ENCODE results near the gene OTP. TPM values are rescaled to one million over a fixed set of nuclear protein-coding genes. Genes with fewer than 3 reads are reported as not detected.
"Not testable (repeated sequence)": the region's sequence is repeated elsewhere in the genome, so short reads cannot be mapped to it uniquely, and the experiment has no call there.

Gene OTP
- polyA plus RNA-seq, 2 of the 4 experiments (the other 2 are of a cell fraction): 0.01 to 0.03 TPM

DNA sequence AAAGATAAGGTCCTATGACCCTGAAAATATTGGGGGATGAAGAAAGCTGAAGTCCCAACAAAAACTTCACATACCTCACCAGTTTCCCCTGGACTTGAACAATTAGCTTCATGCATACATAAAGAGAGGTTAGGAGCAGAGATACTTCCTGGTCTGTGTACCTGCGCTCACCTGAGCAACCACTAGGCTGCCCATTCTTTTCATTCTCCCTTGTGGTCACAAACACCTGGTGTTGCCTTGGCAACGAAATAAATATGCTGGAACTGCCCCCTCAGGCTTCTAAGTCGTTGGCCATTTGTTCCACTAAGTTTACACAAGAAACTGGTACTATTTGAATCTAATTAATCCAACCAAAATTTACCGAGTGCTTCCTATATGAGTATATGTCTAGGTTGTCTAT is 18.1 kb downstream of the OTP start:
- ChIA-PET CTCF (no interaction called here), POLR2A (interaction anchor here (0.7 kb wide), 1 partner anchor 10 kb away, joined by 3 read pairs; no protein-coding TSS in a partner anchor)

DNA sequence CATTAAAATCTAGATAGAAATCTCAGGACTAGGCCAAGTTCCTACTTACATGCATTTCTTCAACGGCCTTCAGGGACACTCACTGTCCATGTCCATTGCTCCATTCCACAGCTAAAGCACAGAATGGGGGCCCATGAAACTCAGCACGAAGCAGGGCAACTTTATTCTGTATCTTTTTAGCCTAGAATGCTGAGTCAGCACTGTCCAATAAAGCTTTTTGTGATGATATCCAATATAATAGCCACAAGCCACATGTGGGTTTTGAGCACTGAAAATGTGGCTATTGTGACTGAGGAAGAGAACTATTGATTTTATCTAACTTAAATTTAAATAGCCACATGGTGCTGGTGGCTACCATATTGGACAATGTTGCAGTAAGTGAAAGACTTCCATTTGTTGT is 21.6 kb downstream of the OTP start:
- ChIA-PET POLR2A (no interaction called here), CTCF (interaction anchor here (2.0 to 3.2 kb wide), 2 partner anchors 10 to 14 kb away, joined by 9 read pairs; no protein-coding TSS in a partner anchor)
- Histone ChIP-seq H3K4me3 (no peak overlapping the region), H3K4me2 (no peak overlapping the region), H3K27ac (no peak overlapping the region), H3K4me1 (no peaks in the 10 kb centered on the region), H3K9me3 (no peaks in the 10 kb centered on the region)
- ATAC-seq: no peak
- FAIRE-seq: no peak
- no peak for DNase-seq (ENCODE audit: low read depth in 1 of 2, low spot score in 1 of 2)
- 3% methylated on average over 2 of the region's 2 CpGs for WGBS (ENCODE audit: missing lambda C conversion rate)
- TF ChIP-seq MAFK (IDR thresholded peaks at IDR 0.05; ENCODE audit: partially characterized antibody): peak; percentile 98
- TF ChIP-seq JUNB (IDR thresholded peaks at IDR 0.05): no peak
- TF ChIP-seq, protein P1, sequence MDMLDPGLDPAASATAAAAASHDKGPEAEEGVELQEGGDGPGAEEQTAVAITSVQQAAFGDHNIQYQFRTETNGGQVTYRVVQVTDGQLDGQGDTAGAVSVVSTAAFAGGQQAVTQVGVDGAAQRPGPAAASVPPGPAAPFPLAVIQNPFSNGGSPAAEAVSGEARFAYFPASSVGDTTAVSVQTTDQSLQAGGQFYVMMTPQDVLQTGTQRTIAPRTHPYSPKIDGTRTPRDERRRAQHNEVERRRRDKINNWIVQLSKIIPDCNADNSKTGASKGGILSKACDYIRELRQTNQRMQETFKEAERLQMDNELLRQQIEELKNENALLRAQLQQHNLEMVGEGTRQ (IDR thresholded peaks at IDR 0.05): no peak

More for the DNA sequence above, 18.1 kb downstream of the OTP start:
- FAIRE-seq: no peak
- H3K9me3 ChIP-seq: no peaks in the 10 kb centered on the region
- WGBS (ENCODE audit: missing lambda C conversion rate): 16% methylated on average over 4 of the region's 4 CpGs
- H3K4me3 ChIP-seq: no peak overlapping the region
- TF ChIP-seq ZFP36 (IDR thresholded peaks at IDR 0.05; ENCODE audit: borderline replicate concordance, partially characterized antibody) (no peak), HOXB5 (CRISPR knock-in tag; IDR thresholded peaks at IDR 0.05) (no peak), JUNB (IDR thresholded peaks at IDR 0.05) (no peak), CBX8 (IDR thresholded peaks at IDR 0.05) (no peak), FOSL2 (IDR thresholded peaks at IDR 0.05) (no peak), FOSL2 (CRISPR knock-in tag; IDR thresholded peaks at IDR 0.05) (no peak), KDM1A (IDR thresholded peaks at IDR 0.05; ENCODE audit: low read depth) (no peak), MAZ (IDR thresholded peaks at IDR 0.05; ENCODE audit: borderline replicate concordance, low read depth, low read length) (no peak), NFE2L2 (conservative IDR thresholded peaks at IDR 0.05; ENCODE audit: low read length) (no peak), EP300 (IDR thresholded peaks at IDR 0.05) (no peak), RFX5 (IDR thresholded peaks at IDR 0.05) (no peak), CEBPB (IDR thresholded peaks at IDR 0.05) (no peak), TFCP2L1 (CRISPR knock-in tag; IDR thresholded peaks at IDR 0.05) (no peak), CHD2 (IDR thresholded peaks at IDR 0.05; ENCODE audit: low read length, partially characterized antibody) (no peak), PHF8 (IDR thresholded peaks at IDR 0.05; ENCODE audit: borderline replicate concordance, low read depth) (no peak), KDM5A (IDR thresholded peaks at IDR 0.05) (no peak)
- TF ChIP-seq, protein P2, sequence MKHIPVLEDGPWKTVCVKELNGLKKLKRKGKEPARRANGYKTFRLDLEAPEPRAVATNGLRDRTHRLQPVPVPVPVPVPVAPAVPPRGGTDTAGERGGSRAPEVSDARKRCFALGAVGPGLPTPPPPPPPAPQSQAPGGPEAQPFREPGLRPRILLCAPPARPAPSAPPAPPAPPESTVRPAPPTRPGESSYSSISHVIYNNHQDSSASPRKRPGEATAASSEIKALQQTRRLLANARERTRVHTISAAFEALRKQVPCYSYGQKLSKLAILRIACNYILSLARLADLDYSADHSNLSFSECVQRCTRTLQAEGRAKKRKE (CRISPR knock-in tag; IDR thresholded peaks at IDR 0.05; ENCODE audit: low read depth): no peak
- TF ChIP-seq, protein P3, sequence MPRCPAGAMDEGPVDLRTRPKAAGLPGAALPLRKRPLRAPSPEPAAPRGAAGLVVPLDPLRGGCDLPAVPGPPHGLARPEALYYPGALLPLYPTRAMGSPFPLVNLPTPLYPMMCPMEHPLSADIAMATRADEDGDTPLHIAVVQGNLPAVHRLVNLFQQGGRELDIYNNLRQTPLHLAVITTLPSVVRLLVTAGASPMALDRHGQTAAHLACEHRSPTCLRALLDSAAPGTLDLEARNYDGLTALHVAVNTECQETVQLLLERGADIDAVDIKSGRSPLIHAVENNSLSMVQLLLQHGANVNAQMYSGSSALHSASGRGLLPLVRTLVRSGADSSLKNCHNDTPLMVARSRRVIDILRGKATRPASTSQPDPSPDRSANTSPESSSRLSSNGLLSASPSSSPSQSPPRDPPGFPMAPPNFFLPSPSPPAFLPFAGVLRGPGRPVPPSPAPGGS (IDR thresholded peaks at IDR 0.05): no peak
- TF ChIP-seq, protein P4, sequence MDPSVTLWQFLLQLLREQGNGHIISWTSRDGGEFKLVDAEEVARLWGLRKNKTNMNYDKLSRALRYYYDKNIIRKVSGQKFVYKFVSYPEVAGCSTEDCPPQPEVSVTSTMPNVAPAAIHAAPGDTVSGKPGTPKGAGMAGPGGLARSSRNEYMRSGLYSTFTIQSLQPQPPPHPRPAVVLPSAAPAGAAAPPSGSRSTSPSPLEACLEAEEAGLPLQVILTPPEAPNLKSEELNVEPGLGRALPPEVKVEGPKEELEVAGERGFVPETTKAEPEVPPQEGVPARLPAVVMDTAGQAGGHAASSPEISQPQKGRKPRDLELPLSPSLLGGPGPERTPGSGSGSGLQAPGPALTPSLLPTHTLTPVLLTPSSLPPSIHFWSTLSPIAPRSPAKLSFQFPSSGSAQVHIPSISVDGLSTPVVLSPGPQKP (IDR thresholded peaks at IDR 0.05; ENCODE audit: low read depth, low read length): no peak
- peak in 1 of 2 experiments; percentile 23 for DNase-seq (ENCODE audit: low read depth in 1 of 2, low spot score in 1 of 2)
- H3K27ac ChIP-seq: no peak overlapping the region
- no peak overlapping the region for H3K4me2 ChIP-seq
- H3K4me1 ChIP-seq: no peaks in the 10 kb centered on the region
- ATAC-seq: peak; percentile 54 to 71; a peak in 5 of 6 replicates

DNA sequence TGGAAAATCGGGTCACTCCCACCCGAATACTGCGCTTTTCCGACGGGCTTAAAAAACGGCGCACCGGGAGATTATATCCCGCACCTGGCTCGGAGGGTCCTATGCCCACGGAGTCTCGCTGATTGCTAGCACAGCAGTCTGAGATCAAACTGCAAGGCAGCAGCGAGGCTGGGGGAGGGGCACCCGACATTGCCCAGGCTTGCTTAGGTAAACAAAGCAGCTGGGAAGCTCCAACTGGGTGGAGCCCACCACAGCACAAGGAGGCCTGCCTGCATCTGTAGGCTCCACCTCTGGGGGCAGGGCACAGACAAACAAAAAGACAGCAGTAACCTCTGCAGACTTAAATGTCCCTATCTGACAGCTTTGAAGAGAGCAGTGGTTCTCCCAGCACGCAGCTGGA is 29.6 kb downstream of the OTP start:
- ATAC-seq; DNase-seq (ENCODE audit: low read depth in 1 of 2, low spot score in 1 of 2); H3K4me2 ChIP-seq; H3K4me3 ChIP-seq; H3K27ac ChIP-seq; H3K4me1 ChIP-seq; H3K9me3 ChIP-seq; POLR2A ChIA-PET; FAIRE-seq: not testable (repeated sequence)
- CTCF ChIA-PET: interaction anchor here (1.2 kb wide), 1 partner anchor 48 kb away, joined by 4 read pairs; no protein-coding TSS in a partner anchor
- 72% methylated on average over 14 of the region's 15 CpGs for WGBS (ENCODE audit: missing lambda C conversion rate)

Measured in A549 (cell line).